GM12891 (cell line): ENCODE measurements around the gene KLHL4.
"Not testable (repeated sequence)": the region's sequence is repeated elsewhere in the genome, so short reads cannot be mapped to it uniquely, and the experiment has no call there.

Experiments used
- DNase-seq: peaks from one replicate; pipeline ENCODE4 v3.0.0; 2011; ENCODE audit warnings: low spot score; ENCODE audit not compliant: insufficient read length
- FAIRE-seq: peaks from 2 replicates; lab custom pipeline; 2011; peaks lifted over from hg19 to GRCh38; lab: Jason Lieb, UNC
- PAX5 ChIP-seq: IDR thresholded peaks from 2 replicates; pipeline ENCODE4 v1.6.1; 2011; ENCODE audit warnings: low read length, moderate library complexity, mild to moderate bottlenecking; ENCODE audit not compliant: insufficient read depth, severe bottlenecking
- POLR2A ChIP-seq: IDR thresholded peaks from 2 replicates; pipeline ENCODE4 v1.6.1; 2011; ENCODE audit warnings: low read depth, low read length, control low read depth
- POLR2AphosphoS5 ChIP-seq: IDR thresholded peaks from 2 replicates; pipeline ENCODE4 v1.6.1; 2011; ENCODE audit warnings: low read depth, low read length, control low read depth
- POU2F2 ChIP-seq: IDR thresholded peaks from 2 replicates; pipeline ENCODE4 v1.6.1; 2011; ENCODE audit warnings: low read depth, mild to moderate bottlenecking, control low read depth, low read length, moderate library complexity
- SPI1 ChIP-seq: IDR thresholded peaks from 2 replicates; pipeline ENCODE4 v1.6.1; 2011; ENCODE audit warnings: low read depth, low read length, control low read depth
- TAF1 ChIP-seq: IDR thresholded peaks from 2 replicates; pipeline ENCODE4 v1.6.1; 2011; ENCODE audit warnings: low read depth, low read length, control low read depth

KLHL4 gene

DNA sequence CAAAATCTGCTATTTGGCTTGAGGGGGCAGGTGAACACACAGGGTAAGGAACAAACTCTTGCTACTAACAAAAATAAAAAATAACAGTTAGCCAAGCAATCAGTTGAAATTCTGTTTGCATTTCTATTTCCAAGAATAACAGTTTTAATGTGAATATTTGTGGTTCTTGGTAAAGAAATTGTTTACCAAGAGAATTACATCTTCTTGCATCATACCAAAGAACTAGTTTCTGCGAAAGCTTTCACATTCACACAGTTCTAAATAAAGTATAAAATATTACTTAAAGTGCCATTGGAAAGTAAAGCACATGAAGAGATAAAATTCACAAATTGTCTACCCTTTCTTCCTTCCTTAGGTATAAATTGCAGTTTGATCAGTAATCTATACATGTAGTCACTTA, 54.4 kb downstream of the KLHL4 start:
- no peak for FAIRE-seq
- DNase-seq = no peak
- no peak for TF ChIP-seq POLR2AphosphoS5

DNA sequence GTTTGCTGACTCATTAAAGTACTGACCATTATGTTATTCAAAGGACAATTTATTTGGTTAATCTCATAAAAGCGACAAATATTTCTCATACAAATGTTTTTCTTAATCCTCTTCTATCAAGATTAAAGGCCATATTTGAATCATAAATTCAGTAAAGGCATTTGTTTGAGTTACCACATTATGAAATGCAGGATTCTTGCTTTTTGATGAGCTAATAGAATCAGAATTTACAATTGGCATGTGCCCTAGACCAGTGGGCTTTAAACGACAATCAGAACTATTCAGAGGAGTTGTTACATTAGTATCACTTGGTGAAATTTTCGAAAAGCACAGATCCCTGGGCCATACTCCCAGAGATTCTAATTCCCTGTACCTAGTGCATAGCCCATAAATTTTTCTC, 55.3 kb downstream of the KLHL4 start:
- FAIRE-seq (no peak), DNase-seq (no peak)
- TF ChIP-seq PAX5 (no peak), POU2F2 (no peak), POLR2AphosphoS5 (no peak), TAF1 (no peak), POLR2A (no peak)

DNA sequence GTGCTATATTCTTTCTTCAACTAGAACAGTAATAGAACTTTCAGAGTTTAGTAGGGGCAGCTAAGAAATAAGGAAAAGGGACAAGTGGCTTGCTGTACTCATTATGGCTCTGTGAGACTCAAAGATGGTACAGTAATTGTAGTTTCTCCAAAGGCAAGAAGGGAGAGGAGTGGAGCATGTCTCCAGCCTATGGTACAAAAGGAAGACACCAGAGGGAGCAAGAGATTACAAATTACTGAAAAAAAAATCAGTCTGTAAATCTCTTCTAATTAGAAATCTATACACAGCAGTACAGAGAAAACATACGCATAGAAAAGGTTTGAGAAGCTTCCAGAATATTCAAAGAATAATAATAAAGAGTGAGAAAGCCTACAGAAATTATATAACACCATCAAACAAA, 61.4 kb downstream of the KLHL4 start:
- DNase-seq (no peak), FAIRE-seq (no peak)
- TF ChIP-seq PAX5 (no peak), TAF1 (no peak), SPI1 (no peak), POU2F2 (no peak), POLR2AphosphoS5 (no peak), POLR2A (no peak)

DNA sequence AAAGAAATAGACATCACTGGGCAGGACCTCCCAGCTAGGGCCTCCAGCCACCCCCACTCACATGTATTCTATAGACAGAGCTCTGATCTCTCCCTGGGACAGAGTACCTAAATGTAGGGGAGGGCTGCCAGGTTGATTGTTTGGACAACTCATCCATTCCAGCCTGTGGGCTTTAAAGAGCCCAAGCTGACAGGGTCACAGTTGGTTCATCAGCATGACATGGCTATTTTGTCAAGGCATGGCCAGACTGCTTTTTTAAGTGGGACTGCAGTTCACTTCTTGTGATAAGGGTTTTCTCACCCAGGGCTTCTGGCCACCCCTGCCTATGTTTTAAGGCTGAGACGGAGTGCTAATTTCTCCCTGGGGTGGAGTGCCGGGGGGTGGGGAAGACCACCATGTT, 63.3 kb downstream of the KLHL4 start:
- no peak for FAIRE-seq
- TF ChIP-seq POLR2AphosphoS5 = no peak
- no peak for TF ChIP-seq POU2F2
- no peak for TF ChIP-seq SPI1
- no peak for TF ChIP-seq PAX5

DNA sequence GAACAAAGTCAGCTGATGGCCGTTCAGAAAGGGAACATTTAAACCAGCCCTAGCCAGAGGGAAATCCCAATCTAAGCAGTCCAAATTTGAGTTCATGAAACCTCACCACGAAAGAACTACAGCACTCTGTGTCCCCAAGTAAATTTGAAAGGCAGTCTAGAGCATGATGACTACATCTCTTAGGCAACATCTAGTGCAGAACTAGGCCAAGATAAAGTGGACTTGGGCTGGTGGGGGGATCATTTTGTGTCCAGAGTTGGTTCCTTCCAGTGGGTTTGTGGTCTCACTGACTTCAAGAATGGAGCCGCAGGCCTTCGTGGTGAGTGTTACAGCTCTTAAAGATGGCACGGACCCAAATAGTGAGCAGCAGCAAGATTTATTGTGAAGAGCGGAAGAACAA, 64.9 kb downstream of the KLHL4 start:
- FAIRE-seq (no peak), DNase-seq (no peak)
- TF ChIP-seq SPI1 (no peak), PAX5 (no peak), POLR2A (no peak), POU2F2 (no peak), TAF1 (no peak), POLR2AphosphoS5 (no peak)

More for the DNA sequence above, 63.3 kb downstream of the KLHL4 start:
- DNase-seq = no peak

DNA sequence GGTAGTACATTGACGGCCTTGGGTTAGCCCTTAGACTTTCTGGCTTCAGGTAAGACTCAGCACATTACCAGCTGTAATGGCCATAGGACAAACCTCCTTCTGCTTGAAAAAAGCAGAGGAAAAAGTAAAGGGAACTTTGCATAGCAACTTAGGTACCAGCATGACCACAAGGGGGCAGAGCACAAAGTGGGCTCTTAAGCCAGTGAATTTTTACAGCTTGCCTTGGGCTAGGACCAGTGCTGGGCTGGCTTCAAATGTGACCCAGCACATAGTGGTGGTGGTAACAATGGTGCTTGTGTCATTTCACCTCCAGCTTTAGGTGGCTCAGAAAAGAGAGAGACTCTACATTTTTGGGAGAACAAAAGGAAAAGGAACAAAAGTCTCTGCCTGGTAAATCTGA, 66.1 kb downstream of the KLHL4 start:
- TF ChIP-seq POU2F2 (no peak), PAX5 (no peak), POLR2A (no peak), SPI1 (no peak), TAF1 (no peak), POLR2AphosphoS5 (no peak)
- no peak for FAIRE-seq

DNA sequence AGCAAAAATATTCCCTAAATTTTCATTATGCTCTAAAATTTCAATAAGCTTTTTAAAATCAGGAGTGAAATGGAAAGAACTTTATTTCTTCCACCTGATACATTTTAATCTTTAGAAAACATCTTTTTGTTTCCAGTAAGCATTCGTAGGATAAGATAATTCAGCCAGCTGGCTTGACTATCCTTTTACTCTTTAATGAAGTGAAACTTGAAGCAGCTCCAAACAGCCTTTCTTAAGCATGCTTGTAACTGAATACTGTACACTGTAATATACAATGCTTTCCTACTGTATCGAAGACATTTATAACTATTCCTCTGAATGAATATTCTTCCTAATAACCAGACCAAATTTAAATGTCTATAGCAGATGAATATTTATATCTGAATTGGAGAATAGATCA, 98.8 kb downstream of the KLHL4 start:
- TF ChIP-seq PAX5 (no peak), POU2F2 (no peak), POLR2AphosphoS5 (no peak), TAF1 (no peak), SPI1 (no peak), POLR2A (no peak)
- FAIRE-seq = no peak
- no peak for DNase-seq

More for the DNA sequence above, 66.1 kb downstream of the KLHL4 start:
- no peak for DNase-seq

DNA sequence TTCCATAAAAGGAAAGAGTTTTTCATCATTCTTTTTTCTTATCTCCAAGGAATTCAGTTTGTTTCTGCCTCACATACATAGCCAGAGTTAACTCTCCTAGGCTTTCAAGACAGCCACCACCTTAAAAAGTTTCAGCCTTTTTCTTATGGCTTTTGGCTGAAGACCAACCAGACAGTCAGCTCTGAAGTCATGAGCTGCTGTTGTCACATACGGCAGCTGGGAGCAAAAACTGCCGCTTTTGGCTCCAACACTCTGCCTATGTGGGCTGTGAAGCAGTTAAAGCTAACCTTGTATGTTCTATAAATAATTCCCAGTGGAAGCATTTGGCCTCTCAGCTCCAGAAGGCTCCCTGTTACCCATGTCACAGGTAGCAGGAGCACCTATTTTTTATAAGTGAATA, 104.1 kb downstream of the KLHL4 start:
- DNase-seq (no peak), FAIRE-seq (no peak)
- no peak for TF ChIP-seq POLR2A
- TF ChIP-seq PAX5 = no peak
- no peak for TF ChIP-seq SPI1

DNA sequence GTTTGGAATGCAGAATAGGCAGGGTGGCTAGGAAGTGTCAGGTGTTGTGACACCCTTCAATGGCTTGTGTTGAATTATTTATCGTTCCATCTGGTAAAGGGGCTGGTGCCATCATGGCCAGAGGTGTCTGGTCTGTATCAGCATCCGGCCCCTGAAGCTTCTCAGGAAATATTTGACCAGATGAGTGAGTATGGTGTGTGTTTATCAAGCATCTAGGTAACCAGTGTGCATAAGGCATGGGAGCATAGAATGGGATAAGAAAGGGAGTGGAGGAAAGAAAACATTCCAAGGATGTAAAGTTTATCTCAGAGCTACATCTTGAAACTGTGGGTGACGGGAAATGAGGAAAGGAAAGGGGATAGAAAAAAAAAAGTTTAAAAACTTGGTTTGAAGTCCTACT, 109.4 kb downstream of the KLHL4 start:
- FAIRE-seq (no peak), DNase-seq (no peak)

DNA sequence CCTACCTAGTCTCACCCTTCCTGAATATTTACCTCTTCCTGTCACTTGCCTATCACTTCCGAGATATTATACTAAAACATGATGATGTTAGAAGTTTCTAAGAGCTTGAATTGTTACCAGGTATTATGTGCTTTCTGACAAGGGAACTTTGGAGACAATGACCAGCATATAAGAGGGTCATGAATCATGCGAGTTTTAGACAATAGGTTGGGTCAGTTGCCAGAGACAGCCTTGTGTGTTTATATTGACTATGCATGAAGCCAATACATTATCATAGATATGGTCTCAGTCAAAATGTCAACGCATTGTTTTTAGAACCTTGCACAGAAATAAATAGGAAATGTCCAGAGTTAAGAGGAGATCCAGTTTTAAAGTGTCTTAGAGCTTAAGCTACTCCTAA, 116.8 kb downstream of the KLHL4 start:
- no peak for FAIRE-seq
- no peak for TF ChIP-seq POLR2A

More for the DNA sequence above, 109.4 kb downstream of the KLHL4 start:
- TF ChIP-seq TAF1 (no peak), POLR2AphosphoS5 (no peak), POU2F2 (no peak), SPI1 (no peak), POLR2A (no peak), PAX5 (no peak)

DNA sequence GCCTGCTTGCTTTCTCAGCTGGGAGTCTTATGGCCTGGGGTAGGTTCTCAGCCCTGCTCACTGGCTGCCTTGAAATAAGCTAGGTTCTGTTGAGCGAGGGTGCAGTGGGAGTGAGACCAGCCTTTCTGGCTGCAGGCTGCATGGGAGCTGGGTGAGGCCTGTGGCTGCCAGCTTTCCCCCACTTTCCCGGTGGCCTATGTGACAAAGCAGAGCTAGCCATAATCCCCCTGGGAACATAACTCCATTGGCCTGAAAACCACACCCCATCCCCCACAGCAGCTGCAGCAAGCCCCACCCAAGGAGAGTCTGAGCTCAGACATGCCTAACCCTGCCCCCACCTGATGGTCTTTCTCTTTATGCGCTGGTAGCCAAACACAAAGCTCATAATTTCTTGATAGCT, 118.9 kb downstream of the KLHL4 start:
- no peak for TF ChIP-seq TAF1
- no peak for TF ChIP-seq POU2F2
- no peak for TF ChIP-seq PAX5
- TF ChIP-seq POLR2AphosphoS5 = no peak
- no peak for TF ChIP-seq POLR2A
- TF ChIP-seq SPI1 = no peak
- no peak for FAIRE-seq
- no peak for DNase-seq

More for the DNA sequence above, 116.8 kb downstream of the KLHL4 start:
- no peak for DNase-seq

DNA sequence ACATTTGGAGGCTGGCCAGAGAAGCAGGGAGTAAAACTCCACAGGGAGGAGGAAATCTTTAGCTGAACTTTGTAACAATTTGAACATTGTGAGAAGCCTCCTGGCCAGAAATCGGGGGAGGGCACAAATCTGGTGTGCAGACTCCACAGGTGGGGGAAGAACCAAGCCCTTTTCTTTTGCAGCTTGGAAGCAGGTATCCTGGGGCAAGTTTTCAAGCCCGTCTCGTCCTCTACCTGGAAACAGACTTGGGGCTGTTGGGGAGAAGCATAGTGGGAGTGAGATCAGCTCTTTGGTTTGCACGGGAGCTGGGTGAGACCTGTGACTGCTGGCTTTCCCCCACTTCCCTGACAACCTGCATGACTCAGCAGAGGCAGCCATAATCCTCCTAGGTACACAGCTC, 123.8 kb downstream of the KLHL4 start:
- DNase-seq, FAIRE-seq: not testable (repeated sequence)
